ENCODE data around the gene HAPLN1.

The HAPLN1 gene

DNA sequence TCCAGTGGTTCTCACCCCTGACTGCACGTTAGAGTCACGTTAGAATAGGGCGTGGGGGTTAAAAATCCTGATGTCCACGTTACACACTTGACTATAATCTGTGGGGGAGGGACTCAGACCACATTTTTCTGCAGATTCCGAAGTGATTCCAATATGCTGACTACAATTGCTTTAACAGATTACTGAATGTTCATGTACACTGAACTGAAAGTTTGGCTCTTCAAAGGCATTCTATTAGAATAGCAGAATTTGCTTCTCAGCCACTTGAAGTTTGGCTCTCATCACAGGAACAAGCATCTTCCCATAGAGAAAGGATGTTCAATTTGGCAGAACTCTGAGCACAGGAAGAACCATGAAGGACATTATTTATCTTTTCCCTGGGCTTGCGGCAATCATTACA is 84.5 kb downstream of the HAPLN1 start:
- DNase-seq, result no peak

DNA sequence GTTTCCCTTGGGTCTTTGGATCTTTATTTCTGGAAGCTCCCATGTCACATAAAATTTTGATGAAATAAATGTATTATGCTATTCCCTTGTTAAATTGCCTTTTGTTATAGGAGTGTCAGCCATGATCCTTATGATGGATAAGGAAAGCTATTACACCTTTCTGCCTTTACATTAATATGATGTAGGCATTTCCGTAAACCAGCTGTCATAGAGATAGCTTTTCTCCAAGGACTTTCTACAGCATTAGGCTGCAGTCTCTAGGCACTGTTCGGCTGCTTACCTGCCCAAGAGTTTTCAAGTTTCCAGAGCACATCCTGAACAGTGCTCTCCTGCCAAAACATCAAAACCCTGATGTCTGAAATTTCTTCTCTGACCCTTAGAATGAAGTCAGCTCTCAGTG is 87.4 kb downstream of the HAPLN1 start:
- no peak for DNase-seq

DNA sequence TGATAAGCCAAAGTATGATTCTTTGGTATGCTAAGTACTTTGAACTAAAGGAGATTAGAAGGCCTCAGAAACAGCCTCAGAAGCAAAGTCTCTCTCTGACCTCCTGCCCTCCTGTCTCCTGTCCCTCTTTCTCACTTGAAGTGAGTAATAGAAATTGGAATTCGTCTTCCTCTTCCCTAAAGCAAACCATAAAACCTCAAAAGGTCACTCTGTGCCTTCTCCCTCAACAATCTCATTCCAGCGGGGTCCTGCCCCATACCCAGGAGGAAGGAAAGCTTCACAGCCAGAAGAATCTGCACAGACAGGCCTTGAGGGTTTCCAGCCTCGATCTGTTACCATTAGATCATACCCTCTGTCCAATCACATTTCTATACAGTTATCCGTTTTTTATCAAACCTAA is 87.8 kb downstream of the HAPLN1 start:
- no peak for DNase-seq

DNA sequence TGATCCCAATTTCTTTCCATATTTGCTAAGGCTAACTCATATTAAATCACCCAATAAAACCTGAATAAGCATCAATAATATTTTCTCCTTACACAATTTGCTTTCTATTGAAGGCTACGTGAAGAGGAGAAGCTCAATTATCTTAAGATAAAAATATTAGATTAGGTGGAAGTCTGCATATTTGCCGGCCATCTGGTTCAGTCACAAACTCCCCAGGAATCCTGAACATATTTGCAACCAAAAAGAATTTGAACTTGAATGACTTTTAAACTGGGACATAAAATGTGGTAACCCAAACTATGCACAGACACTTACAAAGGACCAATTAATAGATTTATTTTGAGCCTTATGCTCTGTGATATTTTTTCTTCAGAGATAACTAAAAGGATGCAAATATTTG is 92.3 kb downstream of the HAPLN1 start:
- no peak for DNase-seq

DNA sequence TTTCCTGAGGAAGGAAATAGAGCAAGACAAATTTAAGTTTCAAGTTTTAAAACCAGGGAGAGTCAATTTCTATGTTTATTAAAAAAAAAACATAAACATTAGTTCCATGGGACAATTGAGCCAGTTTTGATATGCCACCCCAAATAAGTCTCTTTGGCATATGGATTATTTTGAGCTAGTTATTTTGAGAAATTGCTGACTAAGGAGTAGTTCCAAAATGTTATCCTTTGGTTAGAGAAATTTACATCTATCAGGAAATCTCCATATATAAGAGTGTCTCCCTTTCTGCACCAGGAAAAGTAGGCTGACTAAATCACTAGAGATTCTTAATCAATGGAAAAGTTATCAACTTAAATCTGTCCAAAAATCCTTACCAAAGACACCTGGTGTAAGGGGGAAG is 105.8 kb downstream of the HAPLN1 start:
- no peak for DNase-seq

DNA sequence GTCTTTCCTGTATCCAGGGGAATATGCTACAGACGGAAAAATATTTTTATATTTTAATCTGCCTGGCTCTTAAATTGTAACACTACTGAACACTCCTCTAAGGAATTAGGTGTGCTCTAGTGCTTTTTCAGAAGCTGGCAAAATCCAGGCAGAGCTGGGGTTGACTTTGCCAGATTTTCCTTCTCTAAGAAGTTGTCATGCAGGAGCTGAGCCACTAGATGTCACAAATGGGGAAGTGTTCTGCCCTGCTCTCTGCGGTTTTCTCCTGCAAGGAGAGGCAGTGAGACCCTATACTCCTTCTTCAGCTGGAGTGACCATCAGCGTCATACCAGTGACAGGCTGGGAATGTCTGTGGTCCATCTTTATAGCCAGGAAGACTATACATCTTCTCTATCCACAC is 112.5 kb downstream of the HAPLN1 start:
- DNase-seq, result no peak

DNA sequence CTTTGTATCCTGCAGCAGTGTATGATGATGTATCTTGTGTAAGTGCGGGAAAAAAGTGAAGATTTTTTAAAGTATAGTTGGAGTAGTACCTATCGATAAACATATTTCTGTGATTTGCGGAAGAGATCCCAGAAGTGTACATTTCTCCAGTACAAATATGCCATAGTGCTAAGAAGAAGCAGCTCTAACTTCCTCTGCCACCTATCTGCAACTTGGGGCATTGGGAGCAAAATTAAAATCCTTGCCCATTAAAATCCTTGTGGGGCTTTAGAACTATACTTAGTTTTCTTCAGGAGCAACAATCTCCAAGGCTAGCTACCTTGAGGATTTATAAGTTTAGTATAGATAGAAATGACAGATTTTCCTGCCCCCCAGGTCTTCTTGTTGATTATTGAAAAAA is 125.4 kb downstream of the HAPLN1 start:
- DNase-seq, result no peak

DNA sequence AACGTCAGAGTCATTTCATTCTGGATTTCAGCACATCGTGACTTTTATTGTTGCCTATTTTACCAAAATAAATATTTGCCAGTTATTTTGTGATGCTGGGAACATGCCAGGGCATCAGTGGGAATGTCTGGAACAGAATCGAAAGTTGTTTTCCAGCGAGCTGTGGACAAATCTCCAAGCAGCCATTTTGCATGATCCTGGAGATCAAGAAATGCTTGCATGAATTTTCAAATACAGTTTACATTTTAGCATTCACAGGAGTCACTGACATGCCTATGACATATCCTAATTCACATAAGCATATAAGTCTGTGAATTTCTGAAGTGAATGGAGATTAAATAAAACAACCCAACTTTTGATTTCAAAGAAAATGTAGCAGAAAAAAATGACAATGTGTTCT is 129.7 kb downstream of the HAPLN1 start:
- no peak for DNase-seq

DNA sequence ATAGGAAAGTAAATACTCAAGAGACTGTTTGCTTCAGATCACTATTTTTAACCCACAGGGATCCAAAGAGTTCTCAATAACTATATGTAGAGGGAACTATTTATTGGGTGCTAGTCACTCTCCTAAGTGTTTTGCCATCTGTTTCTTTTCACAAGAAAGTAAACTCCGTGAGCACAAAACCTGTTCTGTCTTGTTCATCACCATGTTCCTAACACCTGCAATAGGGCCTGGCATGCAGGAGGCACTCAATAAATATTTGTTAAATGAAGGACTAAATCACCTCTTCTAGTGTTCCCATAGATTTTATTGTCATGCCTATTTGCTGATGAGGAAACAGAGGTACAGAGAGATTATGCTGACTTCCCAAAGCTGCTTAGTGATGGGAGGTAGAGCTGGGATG is 130.9 kb downstream of the HAPLN1 start:
- DNase-seq, result no peak
